ENCODE data around the gene GALK2.

- TF ChIP-seq, protein P1, sequence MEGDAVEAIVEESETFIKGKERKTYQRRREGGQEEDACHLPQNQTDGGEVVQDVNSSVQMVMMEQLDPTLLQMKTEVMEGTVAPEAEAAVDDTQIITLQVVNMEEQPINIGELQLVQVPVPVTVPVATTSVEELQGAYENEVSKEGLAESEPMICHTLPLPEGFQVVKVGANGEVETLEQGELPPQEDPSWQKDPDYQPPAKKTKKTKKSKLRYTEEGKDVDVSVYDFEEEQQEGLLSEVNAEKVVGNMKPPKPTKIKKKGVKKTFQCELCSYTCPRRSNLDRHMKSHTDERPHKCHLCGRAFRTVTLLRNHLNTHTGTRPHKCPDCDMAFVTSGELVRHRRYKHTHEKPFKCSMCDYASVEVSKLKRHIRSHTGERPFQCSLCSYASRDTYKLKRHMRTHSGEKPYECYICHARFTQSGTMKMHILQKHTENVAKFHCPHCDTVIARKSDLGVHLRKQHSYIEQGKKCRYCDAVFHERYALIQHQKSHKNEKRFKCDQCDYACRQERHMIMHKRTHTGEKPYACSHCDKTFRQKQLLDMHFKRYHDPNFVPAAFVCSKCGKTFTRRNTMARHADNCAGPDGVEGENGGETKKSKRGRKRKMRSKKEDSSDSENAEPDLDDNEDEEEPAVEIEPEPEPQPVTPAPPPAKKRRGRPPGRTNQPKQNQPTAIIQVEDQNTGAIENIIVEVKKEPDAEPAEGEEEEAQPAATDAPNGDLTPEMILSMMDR (IDR thresholded peaks at IDR 0.05): no peak
- no peak for TF ChIP-seq POLR2A (IDR thresholded peaks at IDR 0.05)
Observed at GRCh38 chr15:49303003-49303402, 133.0 kb downstream of the GALK2 start.
